Heart left ventricle (tissue), 13 donors: Measurements from ENCODE around the gene ZNF579.

Experiments
- POLR2A ChIP-seq, 2 donors: fragments of 450-650 bp; IDR thresholded peaks; one replicate each; pipeline ENCODE4 v1.6.1; 2017; ENCODE audit warnings: antibody characterized with exemption in 2 of 2, mild to moderate bottlenecking in 2 of 2, moderate library complexity in 2 of 2
- TF ChIP-seq, protein P1 (sequence below), 12 donors: fragments of 200-600 bp; sonication (generic) in 4 of 12; IDR thresholded peaks; one replicate each; pipeline versions ENCODE4 v1.5.0 to v1.8.0; 2018 to 2022; ENCODE audit warnings: antibody characterized with exemption in 12 of 12, mild to moderate bottlenecking in 5 of 12
- donor health status: ischemic (EF 13 %, LVEDD 7.1; RV severe dilation, severe dysfunction).
- donor health status: DM: no; HTN: yes; CAD: no.
- donor health status: DM: no; HTN: no; CAD: no.
- donor health status: ischemic (EF 25% LVEDD 6.9; RV normal size, moderate dysfunction).
- donor health status: ischemic (EF 25% LVEDD 5.7; RV mildly dilated, moderate dysfunction).
- donor health status: ischemic (EF 35%, LVEDD 5.7; RV mildly dilated, moderate dysfunction).
- donor health status: nonischemic (EF 11% LVEDD 7.7; RV severe dilation, severe dysfunction).
- donor health status: DM: yes; HTN: yes; CAD: no.
- donor health status: PGD.
- donor health status: ischemic (EF 29% LVEDD 5.4; RV normal size, mild dysfunction).
- donor health status: nonischemic (EF 23%, LVEDD 6.1; RV moderate dilation, normal function).

DNA sequence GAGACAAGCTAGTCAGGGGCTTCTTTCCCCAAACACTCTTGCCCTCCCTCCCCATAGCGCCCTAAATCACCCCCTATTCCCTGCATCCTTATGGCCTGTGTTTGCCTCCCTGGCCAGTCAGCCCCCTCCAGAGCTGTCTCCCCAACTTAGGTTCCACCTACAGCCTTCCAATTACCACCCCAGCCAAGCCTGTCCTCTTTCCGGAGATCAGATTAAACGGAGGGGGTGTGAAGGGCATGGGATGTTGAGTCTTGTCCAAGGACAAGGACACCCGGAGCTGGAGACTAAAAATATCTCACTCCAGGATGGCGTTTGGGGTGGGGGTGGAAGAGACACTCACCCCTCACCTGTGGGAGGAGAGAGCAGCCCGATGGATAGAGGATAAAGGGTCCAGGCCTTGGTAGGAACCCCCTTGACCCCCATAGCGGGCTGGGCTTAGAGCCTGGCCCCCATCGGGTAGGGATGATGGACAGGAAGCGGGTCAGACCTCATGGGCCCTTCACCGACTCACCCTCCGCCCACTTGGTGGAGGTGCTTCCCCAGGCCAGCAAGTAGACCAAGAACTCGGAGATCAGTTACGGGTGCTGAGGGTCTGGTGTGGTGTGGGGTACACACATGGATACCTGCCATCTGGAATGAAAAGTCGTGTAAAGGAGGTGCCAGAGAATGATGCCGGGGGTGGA is 30.8 kb upstream of the ZNF579 start:
- TF ChIP-seq, protein P1, sequence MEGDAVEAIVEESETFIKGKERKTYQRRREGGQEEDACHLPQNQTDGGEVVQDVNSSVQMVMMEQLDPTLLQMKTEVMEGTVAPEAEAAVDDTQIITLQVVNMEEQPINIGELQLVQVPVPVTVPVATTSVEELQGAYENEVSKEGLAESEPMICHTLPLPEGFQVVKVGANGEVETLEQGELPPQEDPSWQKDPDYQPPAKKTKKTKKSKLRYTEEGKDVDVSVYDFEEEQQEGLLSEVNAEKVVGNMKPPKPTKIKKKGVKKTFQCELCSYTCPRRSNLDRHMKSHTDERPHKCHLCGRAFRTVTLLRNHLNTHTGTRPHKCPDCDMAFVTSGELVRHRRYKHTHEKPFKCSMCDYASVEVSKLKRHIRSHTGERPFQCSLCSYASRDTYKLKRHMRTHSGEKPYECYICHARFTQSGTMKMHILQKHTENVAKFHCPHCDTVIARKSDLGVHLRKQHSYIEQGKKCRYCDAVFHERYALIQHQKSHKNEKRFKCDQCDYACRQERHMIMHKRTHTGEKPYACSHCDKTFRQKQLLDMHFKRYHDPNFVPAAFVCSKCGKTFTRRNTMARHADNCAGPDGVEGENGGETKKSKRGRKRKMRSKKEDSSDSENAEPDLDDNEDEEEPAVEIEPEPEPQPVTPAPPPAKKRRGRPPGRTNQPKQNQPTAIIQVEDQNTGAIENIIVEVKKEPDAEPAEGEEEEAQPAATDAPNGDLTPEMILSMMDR (IDR thresholded peaks at IDR 0.05), result no peak
- no peak for TF ChIP-seq POLR2A (IDR thresholded peaks at IDR 0.05)
